DOHH2 (cell line): Measurements from ENCODE around the gene CA9.

ENCODE experiments used
- H3F3A ChIP-seq: fragments of 200-600 bp; sonication (generic), shearing (Covaris generic); 2 replicates; pipeline ENCODE4 v1.6.0; 2016; ENCODE audit warnings: antibody characterized with exemption, mild to moderate bottlenecking; ENCODE audit not compliant: control insufficient read depth, insufficient read depth
- H3K27ac ChIP-seq: fragments of 200-600 bp; sonication (generic); 2 replicates; pipeline ENCODE4 v1.5.1; 2014; ENCODE audit warnings: low read depth, mild to moderate bottlenecking, low read length, moderate library complexity
- H3K27me3 ChIP-seq: fragments of 200-600 bp; sonication (generic); 2 replicates; pipeline ENCODE4 v1.6.1; 2014; ENCODE audit warnings: mild to moderate bottlenecking, low read length, mixed read lengths; ENCODE audit not compliant: control insufficient read depth
- H3K36me3 ChIP-seq: fragments of 200-600 bp; sonication (generic); 2 replicates; pipeline ENCODE4 v1.6.1; 2014; ENCODE audit warnings: mild to moderate bottlenecking, low read length, moderate library complexity, mixed read lengths; ENCODE audit not compliant: control insufficient read depth
- H3K4me1 ChIP-seq: fragments of 200-600 bp; sonication (generic); 2 replicates; pipeline ENCODE4 v1.6.1; 2014; ENCODE audit warnings: mild to moderate bottlenecking, low read length, mixed read lengths; ENCODE audit not compliant: control insufficient read depth
- H3K4me2 ChIP-seq: fragments of 200-600 bp; sonication (generic); 2 replicates; pipeline ENCODE4 v1.6.0; 2014; ENCODE audit warnings: mild to moderate bottlenecking, low read length, moderate library complexity
- H3K4me3 ChIP-seq: fragments of 200-600 bp; sonication (generic); 2 replicates; pipeline ENCODE4 v1.5.1; 2014; ENCODE audit warnings: mild to moderate bottlenecking, low read length, mixed read lengths
- H3K79me2 ChIP-seq: fragments of 200-600 bp; sonication (generic); 2 replicates; pipeline ENCODE4 v1.6.1; 2014; ENCODE audit warnings: mild to moderate bottlenecking, low read length, mixed read lengths; ENCODE audit not compliant: control insufficient read depth
- H3K9me2 ChIP-seq: fragments of 200-600 bp; sonication (generic); replicated peaks from 2 replicates; pipeline ENCODE4 v1.6.1; 2014; ENCODE audit warnings: mild to moderate bottlenecking, low read length, mixed read lengths; ENCODE audit not compliant: control insufficient read depth
- H3K9me3 ChIP-seq: fragments of 200-600 bp; sonication (generic); 2 replicates; pipeline ENCODE4 v1.6.1; 2014; ENCODE audit warnings: antibody characterized with exemption, low read length, mixed read lengths; ENCODE audit not compliant: control insufficient read depth, insufficient read depth
- H4K20me1 ChIP-seq: fragments of 200-600 bp; sonication (generic); 2 replicates; pipeline ENCODE4 v1.6.0; 2014; ENCODE audit warnings: low read depth, mild to moderate bottlenecking, antibody characterized with exemption, low read length, moderate library complexity; ENCODE audit not compliant: control insufficient read depth, insufficient read depth
- CTCF ChIP-seq: fragments of 200-600 bp; sonication (generic); IDR thresholded peaks from one replicate; pipeline ENCODE4 v1.5.1; 2014; ENCODE audit warnings: antibody characterized with exemption, mild to moderate bottlenecking, low read depth, low read length; ENCODE audit not compliant: poor library complexity, severe bottlenecking
- EZH2phosphoT487 ChIP-seq: fragments of 200-600 bp; sonication (generic); IDR thresholded peaks from 2 replicates; pipeline ENCODE4 v1.6.1; 2017; ENCODE audit warnings: borderline replicate concordance, mild to moderate bottlenecking, antibody characterized with exemption, low read length, moderate library complexity, mixed read lengths

Gene CA9

GRCh38 chr9:35679766-35680330 is 6.1 kb downstream of the CA9 start:
- TF ChIP-seq EZH2phosphoT487 (no peak), CTCF (no peak)
- Histone ChIP-seq H4K20me1 (no peaks in the 10 kb centered on the region), H3K9me3 (no peaks in the 10 kb centered on the region), H3K27ac (no peak overlapping the region), H3K4me1 (peaks cover 20% of the 10 kb centered on the region), H3K79me2 (no peaks in the 10 kb centered on the region), H3F3A (no peaks in the 10 kb centered on the region), H3K9me2 (no peaks in the 10 kb centered on the region), H3K36me3 (no peaks in the 10 kb centered on the region), H3K4me2 (peak overlapping the region; percentile 54), H3K4me3 (peak overlapping the region; percentile 19), H3K27me3 (no peaks in the 10 kb centered on the region)

GRCh38 chr9:35680331-35681105 is 6.8 kb downstream of the CA9 start:
- Histone ChIP-seq H3F3A (no peaks in the 10 kb centered on the region), H4K20me1 (no peaks in the 10 kb centered on the region), H3K27me3 (no peaks in the 10 kb centered on the region), H3K4me2 (peak overlapping the region; percentile 54), H3K27ac (no peak overlapping the region), H3K9me3 (no peaks in the 10 kb centered on the region), H3K36me3 (no peaks in the 10 kb centered on the region), H3K4me3 (peak overlapping the region; percentile 19), H3K79me2 (no peaks in the 10 kb centered on the region), H3K4me1 (peaks cover 20% of the 10 kb centered on the region), H3K9me2 (no peaks in the 10 kb centered on the region)
- TF ChIP-seq CTCF (no peak), EZH2phosphoT487 (no peak)

GRCh38 chr9:35681341-35682002 is 7.7 kb downstream of the CA9 start:
- no peaks in the 10 kb centered on the region for H3K79me2 ChIP-seq
- TF ChIP-seq EZH2phosphoT487, result no peak
- no peak for TF ChIP-seq CTCF
- no peaks in the 10 kb centered on the region for H3K27me3 ChIP-seq
- H3K4me2 ChIP-seq, result no peak overlapping the region; the same call in 1 of the 2 replicates
- H3K4me1 ChIP-seq, result peaks cover 23% of the 10 kb centered on the region
- no peak overlapping the region for H3K4me3 ChIP-seq
- no peaks in the 10 kb centered on the region for H3K36me3 ChIP-seq
- no peak overlapping the region for H3K27ac ChIP-seq
- H3F3A ChIP-seq, result no peaks in the 10 kb centered on the region
- no peaks in the 10 kb centered on the region for H4K20me1 ChIP-seq
- no peaks in the 10 kb centered on the region for H3K9me3 ChIP-seq
- no peaks in the 10 kb centered on the region for H3K9me2 ChIP-seq
